ENCODE results near the gene EBLN2. TPM values are rescaled to one million over a fixed set of nuclear protein-coding genes. Genes with fewer than 3 reads are reported as not detected.

The EBLN2 gene
- total RNA-seq, 2 donors from 2014 or later: 9.3 to 12.2 TPM

DNA sequence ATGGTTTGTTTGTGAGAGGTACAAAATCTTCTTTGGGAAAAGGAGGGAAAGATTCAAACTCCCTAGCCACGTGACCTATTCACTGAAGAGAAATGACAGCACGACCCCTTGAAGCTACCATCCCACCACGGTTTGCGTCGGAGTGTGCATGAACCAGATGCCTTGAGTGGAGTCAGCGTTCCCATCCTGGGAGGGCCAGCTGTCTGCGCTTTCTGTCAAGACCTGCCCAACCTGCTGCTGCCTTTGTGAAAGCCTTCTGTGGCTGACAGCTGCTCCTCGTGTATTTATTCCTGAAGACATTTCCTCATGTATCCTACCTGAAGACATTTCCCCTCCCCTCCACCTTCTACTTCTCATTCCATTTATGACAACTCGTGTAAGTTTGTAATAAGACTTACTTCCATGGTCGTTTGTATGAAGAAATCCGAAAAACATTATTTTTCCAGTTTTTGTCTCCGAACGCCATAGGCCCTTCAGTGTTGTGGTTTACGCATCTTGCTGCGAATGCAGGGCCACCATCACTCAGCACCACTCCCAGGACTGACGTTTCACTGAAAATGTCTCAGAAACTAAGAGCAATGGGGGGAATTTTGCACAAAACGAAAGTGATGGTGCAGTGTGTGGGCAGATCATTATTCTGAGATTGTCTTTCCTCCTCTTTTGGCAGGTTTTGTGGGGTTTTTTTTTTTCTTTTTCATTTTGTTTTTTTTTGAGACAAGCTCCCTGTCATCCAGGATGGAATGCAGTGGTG is 18.9 kb downstream of the EBLN2 start:
- no peak for DNase-seq
- no peak overlapping the region for H3K27ac ChIP-seq (ENCODE audit: low read depth, low read length)
- TF ChIP-seq, protein P1, sequence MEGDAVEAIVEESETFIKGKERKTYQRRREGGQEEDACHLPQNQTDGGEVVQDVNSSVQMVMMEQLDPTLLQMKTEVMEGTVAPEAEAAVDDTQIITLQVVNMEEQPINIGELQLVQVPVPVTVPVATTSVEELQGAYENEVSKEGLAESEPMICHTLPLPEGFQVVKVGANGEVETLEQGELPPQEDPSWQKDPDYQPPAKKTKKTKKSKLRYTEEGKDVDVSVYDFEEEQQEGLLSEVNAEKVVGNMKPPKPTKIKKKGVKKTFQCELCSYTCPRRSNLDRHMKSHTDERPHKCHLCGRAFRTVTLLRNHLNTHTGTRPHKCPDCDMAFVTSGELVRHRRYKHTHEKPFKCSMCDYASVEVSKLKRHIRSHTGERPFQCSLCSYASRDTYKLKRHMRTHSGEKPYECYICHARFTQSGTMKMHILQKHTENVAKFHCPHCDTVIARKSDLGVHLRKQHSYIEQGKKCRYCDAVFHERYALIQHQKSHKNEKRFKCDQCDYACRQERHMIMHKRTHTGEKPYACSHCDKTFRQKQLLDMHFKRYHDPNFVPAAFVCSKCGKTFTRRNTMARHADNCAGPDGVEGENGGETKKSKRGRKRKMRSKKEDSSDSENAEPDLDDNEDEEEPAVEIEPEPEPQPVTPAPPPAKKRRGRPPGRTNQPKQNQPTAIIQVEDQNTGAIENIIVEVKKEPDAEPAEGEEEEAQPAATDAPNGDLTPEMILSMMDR (conservative IDR thresholded peaks at IDR 0.05): no peak
- WGBS, 2 experiments (ENCODE audit: insufficient coverage in 1 of 2, insufficient read length in 1 of 2): 91 to 93% methylated on average over 17 of the region's 17 CpGs
- no peaks in the 10 kb centered on the region for H3K27me3 ChIP-seq (ENCODE audit: control insufficient read depth, insufficient read depth, low read length, poor library complexity, severe bottlenecking)
- Mint-ChIP-seq H3K27me3 (ENCODE audit: insufficient read depth) (no peaks in the 10 kb centered on the region), H3K27ac (no peak overlapping the region), H3K9me3 (no peaks in the 10 kb centered on the region), H3K4me1 (no peaks in the 10 kb centered on the region), H3K36me3 (ENCODE audit: low read depth) (no peaks in the 10 kb centered on the region), H3K4me3 (no peak overlapping the region)
- no peaks in the 10 kb centered on the region for H3K4me1 ChIP-seq (ENCODE audit: control insufficient read depth, insufficient read depth, low read length)
- no peak overlapping the region for H3K4me3 ChIP-seq (ENCODE audit: low read length)
- no peaks in the 10 kb centered on the region for H3K9me3 ChIP-seq (ENCODE audit: control insufficient read depth, low read length)
- H3K36me3 ChIP-seq (ENCODE audit: control insufficient read depth, insufficient read depth, low read length): no peaks in the 10 kb centered on the region
- no peak overlapping the region for H3K9ac ChIP-seq (ENCODE audit: extremely low read depth, low read length, poor library complexity, severe bottlenecking)

DNA sequence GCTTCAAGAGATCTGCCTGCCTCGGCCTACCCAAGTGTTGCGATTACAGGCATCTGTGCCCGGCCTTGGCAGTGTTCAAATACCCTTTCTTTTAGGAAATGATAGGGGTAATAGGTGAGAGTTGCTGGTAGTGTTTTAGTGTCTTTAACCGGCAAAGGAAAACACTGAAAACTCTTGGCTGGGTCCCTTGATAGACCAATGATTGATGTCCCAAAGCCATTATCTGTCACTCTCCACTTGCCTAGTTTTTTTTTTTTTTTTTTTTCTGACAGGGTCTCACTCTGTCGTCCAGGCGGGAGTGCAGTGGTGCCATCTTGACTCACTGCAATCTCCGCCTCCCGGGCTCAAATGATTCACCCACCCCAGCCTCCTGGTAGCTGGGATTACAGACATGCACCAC is 19.7 kb downstream of the EBLN2 start:
- Mint-ChIP-seq H3K4me3 (no peak overlapping the region), H3K36me3 (ENCODE audit: low read depth) (no peaks in the 10 kb centered on the region), H3K9me3 (no peaks in the 10 kb centered on the region), H3K27me3 (ENCODE audit: insufficient read depth) (no peaks in the 10 kb centered on the region), H3K4me1 (no peaks in the 10 kb centered on the region), H3K27ac (no peak overlapping the region)
- no peak overlapping the region for H3K4me3 ChIP-seq (ENCODE audit: low read length)
- no peak overlapping the region for H3K27ac ChIP-seq (ENCODE audit: low read depth, low read length)
- no peaks in the 10 kb centered on the region for H3K36me3 ChIP-seq (ENCODE audit: control insufficient read depth, insufficient read depth, low read length)
- WGBS, 2 experiments (ENCODE audit: insufficient coverage in 1 of 2, insufficient read length in 1 of 2): 88 to 97% methylated on average over 5 to 8 of the region's 8 CpGs
- no peak for DNase-seq
- no peaks in the 10 kb centered on the region for H3K4me1 ChIP-seq (ENCODE audit: control insufficient read depth, insufficient read depth, low read length)
- H3K9ac ChIP-seq (ENCODE audit: extremely low read depth, low read length, poor library complexity, severe bottlenecking): no peak overlapping the region
- no peaks in the 10 kb centered on the region for H3K27me3 ChIP-seq (ENCODE audit: control insufficient read depth, insufficient read depth, low read length, poor library complexity, severe bottlenecking)
- H3K9me3 ChIP-seq (ENCODE audit: control insufficient read depth, low read length): no peaks in the 10 kb centered on the region
- TF ChIP-seq, protein P1 (conservative IDR thresholded peaks at IDR 0.05): no peak

DNA sequence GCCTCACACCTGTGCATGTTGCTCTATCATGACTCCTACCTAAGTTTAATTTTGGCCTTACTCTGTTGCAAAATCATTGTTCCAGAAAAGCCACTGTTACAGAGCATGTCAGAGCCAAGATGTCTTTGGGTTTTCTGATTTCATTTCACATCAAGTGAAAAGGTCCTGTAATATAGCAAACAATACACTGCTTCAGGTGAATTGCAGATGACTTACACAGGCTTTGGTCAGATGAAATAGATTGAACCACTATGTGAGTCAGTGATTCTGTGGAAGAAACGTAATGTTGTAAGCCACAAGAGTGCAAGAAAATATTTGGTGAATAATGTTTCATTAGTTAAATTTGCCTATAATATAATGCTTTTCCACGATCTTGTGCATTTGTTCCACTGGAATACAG is 22.7 kb downstream of the EBLN2 start:
- Histone ChIP-seq H3K27ac (ENCODE audit: low read depth, low read length) (no peak overlapping the region), H3K9me3 (ENCODE audit: control insufficient read depth, low read length) (no peaks in the 10 kb centered on the region), H3K4me1 (ENCODE audit: control insufficient read depth, insufficient read depth, low read length) (no peaks in the 10 kb centered on the region), H3K4me3 (ENCODE audit: low read length) (no peak overlapping the region), H3K27me3 (ENCODE audit: control insufficient read depth, insufficient read depth, low read length, poor library complexity, severe bottlenecking) (no peaks in the 10 kb centered on the region), H3K9ac (ENCODE audit: extremely low read depth, low read length, poor library complexity, severe bottlenecking) (no peak overlapping the region), H3K36me3 (ENCODE audit: control insufficient read depth, insufficient read depth, low read length) (no peaks in the 10 kb centered on the region)
- no peak overlapping the region for H3K4me3 Mint-ChIP-seq
- H3K9me3 Mint-ChIP-seq: no peaks in the 10 kb centered on the region
- TF ChIP-seq, protein P1 (conservative IDR thresholded peaks at IDR 0.05): no peak
- no peaks in the 10 kb centered on the region for H3K27me3 Mint-ChIP-seq (ENCODE audit: insufficient read depth)
- no peaks in the 10 kb centered on the region for H3K36me3 Mint-ChIP-seq (ENCODE audit: low read depth)
- WGBS, 2 experiments (ENCODE audit: insufficient coverage in 1 of 2, insufficient read length in 1 of 2): 95 to 100% methylated on average over 1 to 2 of the region's 2 CpGs
- no peak overlapping the region for H3K27ac Mint-ChIP-seq
- no peaks in the 10 kb centered on the region for H3K4me1 Mint-ChIP-seq
- no peak for DNase-seq
